Adrenal gland (tissue), 12 donors: Measurements from ENCODE around the gene TMEM107. TPM values are rescaled to one million over a fixed set of nuclear protein-coding genes. Genes with fewer than 3 reads are reported as not detected.

Experiments used
- DNase-seq, 7 donors: peaks; one replicate each; pipeline ENCODE4 v3.0.0-alpha.2; 2019 to 2020
- H3K27ac ChIP-seq, 5 donors: fragments of 200-600 bp; sonication (generic) in 4 of 5; 1 replicate in 3 of 5; 2 replicates in 2 of 5; pipeline versions ENCODE4 v1.5.1 to v1.8.0; 2016 to 2020; ENCODE audit warnings: mild to moderate bottlenecking in 1 of 5
- H3K27me3 ChIP-seq: fragments of 200-600 bp; 2 replicates; pipeline ENCODE4 v1.8.0; 2021
- H3K36me3 ChIP-seq, 2 donors: fragments of 200-600 bp; replicated peaks in 1 of 2; 1 replicate in 1 of 2; 2 replicates in 1 of 2; pipeline versions ENCODE4 v1.5.1 to v1.8.0; 2018 to 2022
- H3K4me1 ChIP-seq, 2 donors: fragments of 200-600 bp; replicated peaks in 1 of 2; 1 replicate in 1 of 2; 2 replicates in 1 of 2; pipeline versions ENCODE4 v1.5.1 to v1.8.0; 2018 to 2021
- H3K4me3 ChIP-seq, 4 donors: fragments of 200-600 bp; sonication (generic) in 3 of 4; one replicate each; pipeline ENCODE4 v1.5.1; 2016 to 2018
- H3K9me3 ChIP-seq, 3 donors: fragments of 200-600 bp; sonication (generic) in 1 of 3; replicated peaks in 1 of 3; 1 replicate in 2 of 3; 2 replicates in 1 of 3; pipeline versions ENCODE4 v1.5.1 to v1.8.0; 2016 to 2021
- POLR2A ChIP-seq, 2 donors: fragments of 450-650 bp; IDR thresholded peaks; one replicate each; pipeline ENCODE4 v1.6.1; 2017; ENCODE audit warnings: antibody characterized with exemption in 2 of 2, mild to moderate bottlenecking in 2 of 2, moderate library complexity in 1 of 2
- WGBS, 4 donors: extraction: QIAGEN DNeasy Blood & Tissue Kit in 2 of 4; methylation state at CpG; one replicate each; pipeline versions ENCODE4 v1.1.5 to v1.1.7; 2013 to 2017; 5-methylcytosine and 5-hydroxymethylcytosine counted together
- intact Hi-C, 2 donors: fragments of 100-400 bp; cut with DNase I; formaldehyde crosslinking; loops; one replicate each; pipeline versions ENCODE4 v1.14.1 to v1.15.0; 2022 to 2023
- polyA plus RNA-seq, 3 donors: library from polyadenylated mRNA; stranded (reverse); fragments of 200-250 nt in 2 of 3; fragments of 350-450 nt in 1 of 3; fragmentation: Illumina TruSeq in 1 of 3; extraction: RNeasy Lipid Tissue Mini Kit (QIAGEN cat#74804) in 1 of 3; gene quantifications; one replicate each; pipeline ENCODE4 v1.2.3, GENCODE V29; 2013 to 2014
- total RNA-seq, 9 donors: library from RNA; depleted of rRNA in 4 of 9; stranded (reverse); fragments of >200 nt in 4 of 9; fragments of 120-200 nt in 1 of 9; fragmentation: NEBNext Ultra II Directional in 1 of 9; extraction: Animal tissue kit (Norgen Biotek cat#: 25700) in 1 of 9; gene quantifications; one replicate each; pipeline versions ENCODE4 v1.1.0 to v1.2.4, GENCODE V29; 2013 to 2023
- TF ChIP-seq, protein P1 (sequence below), 6 experiments: fragments of 450-650 bp in 4 of 6; fragments of 200-600 bp in 2 of 6; sonication (generic) in 1 of 6; IDR thresholded peaks; 1 replicate in 5 of 6; 2 replicates in 1 of 6; pipeline versions ENCODE4 v1.5.1 to v1.8.0; 2016 to 2021; ENCODE audit warnings: antibody characterized with exemption in 6 of 6, mild to moderate bottlenecking in 2 of 6, moderate library complexity in 1 of 6
- donor health status: healthy with polysubstance abuse.
- donor health status: Bipolar disorder and iron deficiency.
- donor health status: DM: yes; HTN: yes; CAD: no.
- donor health status: DM: no; HTN: no; CAD: no.
- donor health status: DM: no; HTN: no; CAD: no.
- donor health status: DM: yes; HTN: yes; CAD: no.

Gene TMEM107
- total and polyA plus RNA-seq, 12 donors, result 6.2 to 33.6 (median 18.4) TPM

DNA sequence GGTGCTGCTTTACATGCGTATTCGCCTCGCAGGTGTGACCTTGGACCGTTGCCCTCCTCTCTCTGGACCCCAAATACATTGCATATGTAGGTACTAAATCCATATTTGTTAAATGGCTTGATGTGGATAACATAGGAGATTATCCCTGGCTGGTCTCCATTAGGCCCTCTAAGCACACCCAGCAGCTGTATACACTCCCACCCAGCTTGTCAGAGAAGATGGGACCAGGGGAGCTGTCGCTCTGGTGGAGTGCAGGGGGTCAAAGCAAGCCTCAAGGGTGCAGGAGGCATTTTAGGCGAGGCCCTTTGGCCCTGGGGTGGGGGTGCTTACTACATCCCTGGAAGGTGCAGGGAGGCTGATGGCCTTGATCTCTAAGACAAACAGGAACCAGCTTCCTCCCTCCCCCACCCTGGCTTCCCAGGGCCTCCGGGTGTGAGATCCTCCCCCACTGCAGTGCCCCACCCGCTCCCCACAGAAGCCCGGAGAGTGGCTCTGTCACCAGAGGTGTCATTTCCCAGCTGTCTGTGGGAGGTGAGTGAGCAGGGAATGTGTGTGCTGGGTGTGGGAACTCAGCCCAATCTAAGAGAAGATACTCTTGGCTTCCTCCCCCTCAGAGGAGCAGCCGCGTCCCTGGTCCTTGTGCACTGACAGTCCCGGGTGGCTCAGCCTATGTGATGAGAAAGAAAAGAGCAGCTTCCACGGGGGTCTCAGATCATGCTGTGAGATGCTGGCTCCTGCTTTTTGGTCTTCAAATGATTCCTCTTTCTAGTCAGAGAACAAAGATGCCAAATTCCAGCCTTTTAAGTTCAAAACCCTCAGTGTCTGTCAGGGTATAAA lies 12.0 kb downstream of the TMEM107 start:
- H3K4me3 ChIP-seq, result no peak overlapping the region
- intact Hi-C loops, result no loop called here
- peaks cover 0 to 20% of the 10 kb centered on the region in 2 donors for H3K36me3 ChIP-seq
- 8 to 14% (median 11%) methylated on average over 10 to 13 of the region's 13 CpGs for WGBS, 4 donors
- TF ChIP-seq, protein P1, sequence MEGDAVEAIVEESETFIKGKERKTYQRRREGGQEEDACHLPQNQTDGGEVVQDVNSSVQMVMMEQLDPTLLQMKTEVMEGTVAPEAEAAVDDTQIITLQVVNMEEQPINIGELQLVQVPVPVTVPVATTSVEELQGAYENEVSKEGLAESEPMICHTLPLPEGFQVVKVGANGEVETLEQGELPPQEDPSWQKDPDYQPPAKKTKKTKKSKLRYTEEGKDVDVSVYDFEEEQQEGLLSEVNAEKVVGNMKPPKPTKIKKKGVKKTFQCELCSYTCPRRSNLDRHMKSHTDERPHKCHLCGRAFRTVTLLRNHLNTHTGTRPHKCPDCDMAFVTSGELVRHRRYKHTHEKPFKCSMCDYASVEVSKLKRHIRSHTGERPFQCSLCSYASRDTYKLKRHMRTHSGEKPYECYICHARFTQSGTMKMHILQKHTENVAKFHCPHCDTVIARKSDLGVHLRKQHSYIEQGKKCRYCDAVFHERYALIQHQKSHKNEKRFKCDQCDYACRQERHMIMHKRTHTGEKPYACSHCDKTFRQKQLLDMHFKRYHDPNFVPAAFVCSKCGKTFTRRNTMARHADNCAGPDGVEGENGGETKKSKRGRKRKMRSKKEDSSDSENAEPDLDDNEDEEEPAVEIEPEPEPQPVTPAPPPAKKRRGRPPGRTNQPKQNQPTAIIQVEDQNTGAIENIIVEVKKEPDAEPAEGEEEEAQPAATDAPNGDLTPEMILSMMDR (IDR thresholded peaks at IDR 0.05), result no peak
- TF ChIP-seq POLR2A (IDR thresholded peaks at IDR 0.05), result peak in 1 of 2 donors; percentile 32
- DNase-seq, result peak; percentile 77 to 91 (median 86)
- H3K4me1 ChIP-seq, result peaks cover 31 to 39% of the 10 kb centered on the region in 2 donors
- peak overlapping the region; percentile 94 to 100 (median 99) for H3K27ac ChIP-seq
- H3K27me3 ChIP-seq, result no peaks in the 10 kb centered on the region
- H3K9me3 ChIP-seq, result no peaks in the 10 kb centered on the region

DNA sequence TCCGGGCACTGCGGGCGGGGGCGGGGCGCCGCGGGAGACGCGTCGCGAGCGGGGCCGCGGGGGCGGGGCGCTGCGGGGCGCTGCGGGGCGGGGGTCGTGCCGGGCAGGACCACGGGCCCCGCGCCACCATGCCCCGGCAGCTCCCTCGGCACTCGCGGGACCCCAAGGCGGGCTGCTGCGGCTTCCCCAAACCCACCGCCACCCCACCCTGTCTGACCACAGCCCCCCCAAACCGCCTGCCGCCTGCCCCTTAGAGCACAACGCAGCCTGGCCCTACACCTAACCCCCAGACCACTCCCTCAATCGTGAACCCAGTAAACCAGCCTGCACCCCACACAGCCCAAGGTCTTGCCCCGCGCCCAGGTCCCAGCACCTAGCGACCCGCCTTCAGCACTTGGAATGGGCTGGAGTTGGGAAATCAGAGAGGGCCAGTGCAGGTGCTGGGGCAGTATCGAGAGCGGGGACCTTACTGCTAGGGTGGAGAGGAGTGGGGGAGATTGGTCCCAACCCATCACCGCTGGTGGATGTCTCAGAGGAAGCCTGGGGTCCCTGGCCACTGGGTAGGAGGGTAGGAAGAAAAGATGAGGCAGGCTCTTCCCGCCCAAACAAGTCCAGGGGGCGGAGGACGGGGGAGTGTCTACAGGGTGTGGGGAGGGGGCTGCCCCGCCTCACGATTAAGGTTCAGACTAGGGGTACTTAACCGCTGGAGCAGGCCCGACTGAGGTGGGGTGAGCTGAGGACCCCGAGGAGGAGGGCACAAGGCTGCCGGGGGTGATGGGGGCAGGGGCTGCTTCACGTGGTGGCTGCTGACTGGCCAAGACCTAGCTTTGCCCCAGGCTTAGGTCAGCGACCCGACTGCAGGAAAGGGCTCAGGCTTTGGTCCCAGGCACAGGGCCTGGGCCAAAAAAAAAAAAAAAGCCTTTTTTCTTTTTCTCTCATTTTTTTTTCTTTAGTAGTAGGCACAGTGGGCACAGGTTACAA lies 12.9 kb downstream of the TMEM107 start:
- Histone ChIP-seq H3K4me1 (peaks cover 31 to 48% of the 10 kb centered on the region in 2 donors), H3K9me3 (no peaks in the 10 kb centered on the region), H3K36me3 (peaks cover 0 to 20% of the 10 kb centered on the region in 2 donors), H3K4me3 (peak overlapping the region in 2 of 4 donors; percentile 98 to 100), H3K27me3 (no peaks in the 10 kb centered on the region), H3K27ac (peak overlapping the region; percentile 94 to 100 (median 99))
- TF ChIP-seq POLR2A (IDR thresholded peaks at IDR 0.05), result no peak
- TF ChIP-seq, protein P1 (IDR thresholded peaks at IDR 0.05), result no peak
- intact Hi-C loops, result no loop called here
- 11 to 35% (median 12%) methylated on average over 12 to 54 of the region's 55 CpGs for whole genome bisulfite sequencing, 4 donors
- peak in 6 of 7 donors; percentile 45 to 67 (median 60) for DNase-seq

- Histone ChIP-seq H3K27ac (peak within 1 kb of the TSS; percentile 97 to 100 (median 99)), H3K4me3 (peak within 1 kb of the TSS; percentile 88 to 100 (median 98)), H3K36me3 (peaks cover 0 to 20% of the 10 kb centered on the region in 2 donors), H3K27me3 (no peaks in the 10 kb centered on the region), H3K9me3 (no peaks in the 10 kb centered on the region), H3K4me1 (peaks cover 31 to 48% of the 10 kb centered on the region in 2 donors)
- TF ChIP-seq POLR2A (IDR thresholded peaks at IDR 0.05), result peak; percentile 76 to 79
- TF ChIP-seq, protein P1 (IDR thresholded peaks at IDR 0.05), result peak in 4 of 6 experiments; percentile 14 to 23 (median 21)
- peak; percentile 75 to 87 (median 82) for DNase-seq
- 0% methylated on average over 2 to 75 of the region's 75 CpGs for WGBS, 4 donors
- intact Hi-C loops, result no loop called here
Observed at GRCh38 chr17:8162233-8162996, 13.8 kb downstream of the TMEM107 start, which contains the start of gene VAMP2. VAMP2 (minus strand) TSS chr17:8162948; CDS start chr17:8162879, 69 bp downstream.
